Gastrocnemius medialis (tissue), 4 donors: ENCODE data around the gene ERMP1. TPM values are rescaled to one million over a fixed set of nuclear protein-coding genes. Genes with fewer than 3 reads are reported as not detected.

Experiments used
- ATAC-seq, 2 donors: fragments of 150-250 bp; one replicate each; pipeline ENCODE4 v1.9.1; 2016
- DNase-seq, 2 donors: peaks; one replicate each; pipeline ENCODE4 v3.0.0-alpha.2; 2019
- H3K27ac ChIP-seq, 4 donors: fragments of 200-600 bp; sonication (generic); 1 replicate in 1 of 4; 2 replicates in 3 of 4; pipeline ENCODE4 v1.5.1; 2016 to 2018; ENCODE audit warnings: mild to moderate bottlenecking in 2 of 4, moderate library complexity in 1 of 4
- H3K27me3 ChIP-seq, 3 donors: fragments of 200-600 bp; sonication (generic) in 2 of 3; 1 replicate in 1 of 3; 2 replicates in 2 of 3; pipeline versions ENCODE4 v1.5.1 to v1.6.0; 2016 to 2019; ENCODE audit warnings: mild to moderate bottlenecking in 1 of 3, moderate library complexity in 1 of 3
- H3K36me3 ChIP-seq, 2 donors: fragments of 200-600 bp; sonication (generic) in 1 of 2; one replicate each; pipeline ENCODE4 v1.5.1; 2017 to 2018
- H3K4me1 ChIP-seq, 2 donors: fragments of 200-600 bp; sonication (generic) in 1 of 2; one replicate each; pipeline ENCODE4 v1.5.1; 2016 to 2017; ENCODE audit warnings: mild to moderate bottlenecking in 2 of 2
- H3K4me3 ChIP-seq, 4 donors: fragments of 200-600 bp; sonication (generic) in 3 of 4; 1 replicate in 1 of 4; 2 replicates in 3 of 4; pipeline ENCODE4 v1.5.1; 2016 to 2019; ENCODE audit warnings: mild to moderate bottlenecking in 2 of 4
- H3K9me3 ChIP-seq, 3 donors: fragments of 200-600 bp; sonication (generic) in 2 of 3; 1 replicate in 1 of 3; 2 replicates in 2 of 3; pipeline ENCODE4 v1.5.1; 2016 to 2019
- CTCF ChIP-seq, 5 experiments: fragments of 450-650 bp in 3 of 5; fragments of 200-600 bp in 2 of 5; sonication (generic) in 2 of 5; IDR thresholded peaks in 4 of 5; conservative IDR thresholded peaks in 1 of 5; 1 replicate in 4 of 5; 2 replicates in 1 of 5; pipeline ENCODE4 v1.5.1; 2016 to 2019; ENCODE audit warnings: antibody characterized with exemption in 5 of 5, mild to moderate bottlenecking in 3 of 5, moderate library complexity in 3 of 5
- POLR2A ChIP-seq, 2 donors: fragments of 450-650 bp; IDR thresholded peaks; one replicate each; pipeline ENCODE4 v1.6.1; 2017; ENCODE audit warnings: antibody characterized with exemption in 2 of 2, mild to moderate bottlenecking in 2 of 2, moderate library complexity in 2 of 2
- in situ Hi-C, 4 donors: fragments of 200-750 bp; cut with MboI; loops; one replicate each; pipeline versions ENCODE4 v1.15.0 to v1.8.0; 2017; ENCODE audit warnings: low sequenced_read_pairs in 4 of 4
- intact Hi-C: fragments of 100-400 bp; cut with DNase I; formaldehyde crosslinking; loops from one replicate; pipeline ENCODE4 v1.15.1; 2023; ENCODE audit warnings: low total_unique reads
- total RNA-seq, 4 donors: library from RNA; depleted of rRNA; stranded (reverse); fragments of >200 nt; gene quantifications; one replicate each; pipeline versions ENCODE4 v1.1.0 to v1.2.3, GENCODE V29; 2016

Gene ERMP1
- total RNA-seq, 4 donors from 2014 or later: 4.4 to 7.4 (median 6.3) TPM

- no peak for ATAC-seq
- Histone ChIP-seq H3K4me3 (no peak overlapping the region), H3K4me1 (no peaks in the 10 kb centered on the region), H3K36me3 (peaks cover 0 to 6% of the 10 kb centered on the region in 2 donors), H3K27ac (no peak overlapping the region), H3K27me3 (no peaks in the 10 kb centered on the region), H3K9me3 (no peaks in the 10 kb centered on the region)
- no peak for TF ChIP-seq CTCF (IDR thresholded peaks at IDR 0.05 in 4 of 5, conservative IDR thresholded peaks at IDR 0.05 in 1 of 5)
- no peak for TF ChIP-seq POLR2A (IDR thresholded peaks at IDR 0.05)
- in situ Hi-C loops: loop anchor here in 1 of 4 donors (25.0 kb wide), 1 partner anchor 97 kb away; no protein-coding TSS in a partner anchor
- DNase-seq: no peak
- intact Hi-C loops: no loop called here
These were observed 17.5 kb downstream of the ERMP1 start for GRCh38 chr9:5815461-5815860.

- ATAC-seq (no peak), DNase-seq (no peak)
- Histone ChIP-seq H3K4me3 (no peak overlapping the region), H3K9me3 (no peaks in the 10 kb centered on the region), H3K27me3 (no peaks in the 10 kb centered on the region), H3K27ac (no peak overlapping the region), H3K36me3 (peaks cover 0 to 11% of the 10 kb centered on the region in 2 donors), H3K4me1 (no peaks in the 10 kb centered on the region)
- intact Hi-C loops (no loop called here), in situ Hi-C loops (loop anchor here in 1 of 4 donors (25.0 kb wide), 1 partner anchor 98 kb away; no protein-coding TSS in a partner anchor)
- TF ChIP-seq CTCF (IDR thresholded peaks at IDR 0.05 in 4 of 5, conservative IDR thresholded peaks at IDR 0.05 in 1 of 5) (no peak), POLR2A (IDR thresholded peaks at IDR 0.05) (no peak)
These were observed 19.1 kb downstream of the ERMP1 start for GRCh38 chr9:5813824-5814223.

GRCh38 chr9:5811751-5812150 is 21.2 kb downstream of the ERMP1 start:
- H3K27ac ChIP-seq: no peak overlapping the region
- H3K36me3 ChIP-seq: peaks cover 0 to 6% of the 10 kb centered on the region in 2 donors
- no peaks in the 10 kb centered on the region for H3K4me1 ChIP-seq
- intact Hi-C loops: no loop called here
- in situ Hi-C loops: loop anchor here in 1 of 4 donors (25.0 kb wide), 1 partner anchor 101 kb away; no protein-coding TSS in a partner anchor
- no peak overlapping the region for H3K4me3 ChIP-seq
- TF ChIP-seq CTCF (IDR thresholded peaks at IDR 0.05 in 4 of 5, conservative IDR thresholded peaks at IDR 0.05 in 1 of 5) (no peak), POLR2A (IDR thresholded peaks at IDR 0.05) (no peak)
- ATAC-seq (no peak), DNase-seq (no peak)
- H3K9me3 ChIP-seq: no peaks in the 10 kb centered on the region
- no peaks in the 10 kb centered on the region for H3K27me3 ChIP-seq

- TF ChIP-seq POLR2A (IDR thresholded peaks at IDR 0.05) (no peak), CTCF (IDR thresholded peaks at IDR 0.05 in 4 of 5, conservative IDR thresholded peaks at IDR 0.05 in 1 of 5) (no peak)
- ATAC-seq: no peak
These were observed 27.4 kb downstream of the ERMP1 start for GRCh38 chr9:5805478-5805877.

GRCh38 chr9:5801739-5802113 is 31.2 kb downstream of the ERMP1 start:
- no peaks in the 10 kb centered on the region for H3K9me3 ChIP-seq
- no peak for DNase-seq
- intact Hi-C loops: no loop called here
- H3K36me3 ChIP-seq: peaks cover 0 to 24% of the 10 kb centered on the region in 2 donors
- no peaks in the 10 kb centered on the region for H3K27me3 ChIP-seq
- H3K4me3 ChIP-seq: no peak overlapping the region
- peaks cover 5 to 12% of the 10 kb centered on the region in 2 donors for H3K4me1 ChIP-seq
- in situ Hi-C loops: loop anchor here in 1 of 4 donors (25.0 kb wide), 1 partner anchor 111 kb away; no protein-coding TSS in a partner anchor
- TF ChIP-seq POLR2A (IDR thresholded peaks at IDR 0.05): no peak
- no peak for TF ChIP-seq CTCF (IDR thresholded peaks at IDR 0.05 in 4 of 5, conservative IDR thresholded peaks at IDR 0.05 in 1 of 5)
- ATAC-seq: no peak
- H3K27ac ChIP-seq: no peak overlapping the region

More at GRCh38 chr9:5805478-5805877, 27.4 kb downstream of the ERMP1 start:
- H3K36me3 ChIP-seq: peaks cover 0 to 6% of the 10 kb centered on the region in 2 donors
- peaks cover 5 to 7% of the 10 kb centered on the region in 2 donors for H3K4me1 ChIP-seq
- H3K27me3 ChIP-seq: no peaks in the 10 kb centered on the region
- intact Hi-C loops: no loop called here
- H3K9me3 ChIP-seq: no peaks in the 10 kb centered on the region
- in situ Hi-C loops: loop anchor here in 1 of 4 donors (25.0 kb wide), 1 partner anchor 107 kb away; no protein-coding TSS in a partner anchor
- H3K4me3 ChIP-seq: no peak overlapping the region
- H3K27ac ChIP-seq: no peak overlapping the region
- no peak for DNase-seq
